Osteoblast (primary cell): ENCODE measurements around the gene CCM2. TPM values are rescaled to one million over a fixed set of nuclear protein-coding genes. Genes with fewer than 3 reads are reported as not detected.

ENCODE experiments used
- DNase-seq: peaks from one replicate; pipeline ENCODE4 v3.0.0; 2011; ENCODE audit warnings: low spot score, mixed read lengths; ENCODE audit not compliant: insufficient read length; ENCODE audit errors: missing footprints
- H2AFZ ChIP-seq: 2 replicates; pipeline ENCODE4 v1.6.0; 2011; ENCODE audit warnings: mild to moderate bottlenecking, low read length
- H3K27ac ChIP-seq: 2 replicates; pipeline ENCODE4 v1.5.1; 2011; ENCODE audit warnings: mild to moderate bottlenecking, low read depth, low read length, moderate library complexity
- H3K27me3 ChIP-seq: 2 replicates; pipeline ENCODE4 v1.6.0; 2012; ENCODE audit warnings: mild to moderate bottlenecking, control low read depth, inconsistent platforms, low read length, moderate library complexity; ENCODE audit not compliant: insufficient read depth
- H3K36me3 ChIP-seq: 2 replicates; pipeline ENCODE4 v1.5.1; 2011; ENCODE audit warnings: mild to moderate bottlenecking, low read length, control low read depth, moderate library complexity; ENCODE audit not compliant: insufficient read depth
- H3K4me1 ChIP-seq: 2 replicates; pipeline ENCODE4 v1.5.1; 2011; ENCODE audit warnings: mild to moderate bottlenecking, low read length, control low read depth, moderate library complexity; ENCODE audit not compliant: insufficient read depth
- H3K4me2 ChIP-seq: 2 replicates; pipeline ENCODE4 v1.6.0; 2011; ENCODE audit warnings: mild to moderate bottlenecking, low read length; ENCODE audit not compliant: insufficient read depth
- H3K4me3 ChIP-seq: fragments of 200-600 bp; sonication (generic); 3 replicates; pipeline ENCODE4 v1.5.1; 2012; ENCODE audit warnings: mild to moderate bottlenecking, low read length, inconsistent platforms; ENCODE audit not compliant: insufficient read depth
- H3K79me2 ChIP-seq: 2 replicates; pipeline ENCODE4 v1.6.0; 2012; ENCODE audit warnings: mild to moderate bottlenecking, low read length, control low read depth, inconsistent platforms; ENCODE audit not compliant: insufficient read depth
- H3K9me3 ChIP-seq: 2 replicates; pipeline ENCODE4 v1.5.1; 2011; ENCODE audit warnings: low read depth, low read length, control low read depth
- H4K20me1 ChIP-seq: 2 replicates; pipeline ENCODE4 v1.6.0; 2012; ENCODE audit warnings: mild to moderate bottlenecking, low read length, control low read depth; ENCODE audit not compliant: insufficient read depth
- CTCF ChIP-seq: IDR thresholded peaks from 2 replicates; pipeline ENCODE4 v1.5.1; 2011; ENCODE audit warnings: mild to moderate bottlenecking, low read depth, low read length, moderate library complexity; ENCODE audit errors: extremely low read depth
- total RNA-seq: library from RNA; depleted of rRNA; stranded (reverse); fragments of >200 nt; gene quantifications from 2 replicates; pipeline ENCODE4 v1.2.3, GENCODE V29; 2012

CCM2 gene
- total RNA-seq, 1 donor: 42.3 TPM

GRCh38 chr7:45026013-45026412 lies 26.0 kb downstream of the CCM2 start:
- TF ChIP-seq CTCF: no peak
- no peak overlapping the region for H3K4me3 ChIP-seq
- peaks cover 6% of the 10 kb centered on the region for H3K36me3 ChIP-seq
- no peaks in the 10 kb centered on the region for H3K27me3 ChIP-seq
- peaks cover 72% of the 10 kb centered on the region for H3K79me2 ChIP-seq
- DNase-seq: no peak
- H3K9me3 ChIP-seq: no peaks in the 10 kb centered on the region
- peaks cover 10% of the 10 kb centered on the region for H3K4me1 ChIP-seq
- H4K20me1 ChIP-seq: peaks cover 25% of the 10 kb centered on the region
- H3K27ac ChIP-seq: no peak overlapping the region
- no peak overlapping the region for H2AFZ ChIP-seq
- H3K4me2 ChIP-seq: no peak overlapping the region

DNA sequence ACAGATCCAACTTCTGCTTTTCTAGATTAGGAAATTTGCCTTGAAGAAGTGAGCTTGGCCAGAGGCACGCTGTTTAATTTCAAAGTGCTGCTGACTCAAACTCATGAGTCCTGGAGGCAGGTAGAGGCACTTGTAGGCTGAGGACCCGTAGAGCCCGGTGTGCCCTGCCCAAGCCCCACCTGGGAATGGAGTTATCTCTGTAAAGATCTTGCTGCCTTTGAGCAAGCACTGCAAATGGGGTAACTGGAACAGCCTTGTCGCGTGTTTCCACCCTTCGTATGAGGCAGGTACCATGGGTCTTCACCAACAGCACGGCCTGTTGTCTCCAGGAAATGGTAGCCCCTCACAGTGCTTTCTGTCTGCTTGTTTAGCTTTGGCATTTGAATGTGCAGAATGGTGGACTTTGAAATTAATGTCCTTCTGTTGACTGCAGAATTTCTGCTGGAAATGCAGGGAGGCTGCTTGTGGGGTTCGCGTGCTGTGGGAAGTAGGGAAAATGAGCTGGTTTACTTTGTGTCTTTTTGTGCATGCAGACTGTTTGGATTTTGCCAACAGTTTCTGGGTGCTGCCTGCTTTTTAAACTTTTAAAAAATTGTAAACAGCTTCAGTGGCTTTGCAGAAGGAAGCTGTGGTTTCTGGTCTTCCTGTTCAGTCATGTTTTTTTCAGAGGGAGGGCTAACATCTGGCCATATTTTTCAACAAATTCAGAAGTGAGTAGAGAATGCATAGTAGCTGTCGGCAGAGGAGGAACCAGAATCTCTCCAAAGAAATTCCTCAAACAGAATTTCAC lies 27.2 kb downstream of the CCM2 start:
- H3K9me3 ChIP-seq: no peaks in the 10 kb centered on the region
- H3K27ac ChIP-seq: no peak overlapping the region

GRCh38 chr7:45027774-45028114 lies 27.7 kb downstream of the CCM2 start:
- H3K4me3 ChIP-seq: no peak overlapping the region
- TF ChIP-seq CTCF: no peak
- H2AFZ ChIP-seq: no peak overlapping the region
- peaks cover 6% of the 10 kb centered on the region for H3K36me3 ChIP-seq
- H4K20me1 ChIP-seq: peaks cover 29% of the 10 kb centered on the region
- no peaks in the 10 kb centered on the region for H3K27me3 ChIP-seq
- H3K9me3 ChIP-seq: no peaks in the 10 kb centered on the region
- H3K4me2 ChIP-seq: no peak overlapping the region
- no peak for DNase-seq
- peaks cover 14% of the 10 kb centered on the region for H3K4me1 ChIP-seq
- peaks cover 75% of the 10 kb centered on the region for H3K79me2 ChIP-seq
- no peak overlapping the region for H3K27ac ChIP-seq

More for the DNA sequence above, 27.2 kb downstream of the CCM2 start:
- no peak for TF ChIP-seq CTCF
- Histone ChIP-seq H3K36me3 (peaks cover 6% of the 10 kb centered on the region), H3K4me2 (no peak overlapping the region), H4K20me1 (peaks cover 25% of the 10 kb centered on the region), H3K79me2 (peaks cover 70% of the 10 kb centered on the region), H2AFZ (no peak overlapping the region), H3K4me1 (peaks cover 9% of the 10 kb centered on the region), H3K4me3 (no peak overlapping the region), H3K27me3 (no peaks in the 10 kb centered on the region)
- DNase-seq: peak; percentile 80

DNA sequence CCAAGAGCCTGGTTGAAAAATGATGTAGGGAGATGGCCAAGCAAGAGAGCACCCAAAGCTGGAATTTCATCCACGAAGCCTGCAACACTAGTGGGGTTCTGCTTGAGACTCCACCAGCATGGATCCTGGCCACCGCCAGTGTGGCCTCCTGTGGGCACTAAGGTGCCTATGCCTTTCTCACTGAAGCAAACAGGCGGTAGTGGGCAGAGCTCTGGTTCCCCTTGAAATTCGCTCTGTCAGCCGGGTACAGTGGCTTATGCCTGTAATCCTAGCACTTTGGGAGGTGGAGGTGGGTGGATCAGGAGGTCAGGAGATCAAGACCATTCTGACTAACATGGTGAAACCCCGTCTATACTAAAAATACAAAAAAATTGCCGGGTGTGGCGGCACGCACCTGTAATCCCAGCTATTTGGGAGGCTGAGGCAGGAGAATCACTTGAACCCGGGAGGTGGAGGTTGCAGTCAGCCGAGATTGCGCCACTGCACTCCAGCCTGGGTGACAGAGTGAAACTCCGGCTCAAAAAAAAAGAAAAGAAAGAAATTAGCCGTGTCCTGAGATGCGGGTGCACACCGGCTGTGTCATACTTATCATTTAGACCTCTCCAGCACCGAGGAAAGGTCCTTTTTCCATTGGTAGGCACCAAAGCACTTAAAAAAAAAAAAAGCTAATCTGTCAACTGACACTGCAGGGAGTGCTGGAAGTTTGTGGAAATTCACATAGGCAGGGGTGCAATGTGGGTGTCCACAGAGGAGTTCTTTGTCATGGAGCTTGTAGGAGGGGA lies 28.3 kb downstream of the CCM2 start:
- Histone ChIP-seq H3K27ac (no peak overlapping the region), H4K20me1 (peaks cover 33% of the 10 kb centered on the region), H3K4me3 (no peak overlapping the region), H3K79me2 (peaks cover 69% of the 10 kb centered on the region), H3K9me3 (no peaks in the 10 kb centered on the region), H3K4me1 (peaks cover 20% of the 10 kb centered on the region), H3K27me3 (no peaks in the 10 kb centered on the region), H2AFZ (no peak overlapping the region), H3K36me3 (peaks cover 6% of the 10 kb centered on the region), H3K4me2 (no peak overlapping the region)
- no peak for DNase-seq
- no peak for TF ChIP-seq CTCF
